SH-SY5Y (cell line): ENCODE results near the gene SOST.

Source experiments
- GATA2 ChIP-seq: IDR thresholded peaks from 2 replicates; pipeline ENCODE4 v1.6.1; 2011; ENCODE audit warnings: mild to moderate bottlenecking, low read depth, low read length
- GATA3 ChIP-seq: IDR thresholded peaks from 2 replicates; pipeline ENCODE4 v1.6.1; 2011; ENCODE audit warnings: low read depth, mild to moderate bottlenecking, low read length, moderate library complexity

DNA sequence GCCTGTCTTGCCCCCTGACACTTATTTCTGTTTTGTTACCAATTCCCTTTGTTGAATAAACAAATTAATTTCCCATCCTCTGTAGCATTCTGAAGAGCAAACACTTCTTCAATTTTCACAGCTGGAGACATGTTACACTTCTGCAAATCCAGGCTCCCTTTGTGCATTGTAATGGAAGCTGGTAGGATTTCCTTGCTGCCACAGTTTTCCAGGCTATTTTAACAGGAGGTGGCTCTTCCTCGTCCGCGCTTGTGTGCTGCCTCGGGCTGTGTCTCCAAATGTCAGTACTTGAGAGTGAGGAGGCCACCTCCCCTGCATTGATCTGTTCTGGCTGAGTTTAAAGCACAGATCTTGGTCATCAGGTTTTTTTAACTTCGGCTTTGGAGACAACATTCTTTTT lies 40.0 kb downstream of the SOST start:
- TF ChIP-seq GATA2 (no peak), GATA3 (no peak)
